H1 (cell line): Measurements from ENCODE around the gene ESRRB. TPM values are rescaled to one million over a fixed set of nuclear protein-coding genes. Genes with fewer than 3 reads are reported as not detected.

Experiments
- ASH2L ChIP-seq: fragments of 200-600, 300-600 bp; sonication (generic); IDR thresholded peaks from one replicate; pipeline ENCODE4 v1.7.1; 2017; ENCODE audit warnings: low read length
- CBX8 ChIP-seq: fragments of 300-800, 300-1000 bp; sonication (generic); IDR thresholded peaks from 2 replicates; pipeline ENCODE4 v1.7.1; 2016; ENCODE audit warnings: low read depth, low read length, borderline replicate concordance
- CREB1 ChIP-seq: IDR thresholded peaks from 2 replicates; pipeline ENCODE4 v1.6.1; 2012; ENCODE audit warnings: inconsistent platforms
- EZH2 ChIP-seq: fragments of 200-600 bp; sonication (generic); IDR thresholded peaks from 2 replicates; pipeline ENCODE4 v1.7.1; 2012; ENCODE audit warnings: low read depth, mild to moderate bottlenecking, moderate library complexity, low read length, inconsistent platforms; ENCODE audit not compliant: severe bottlenecking
- GABPA ChIP-seq: IDR thresholded peaks from 2 replicates; pipeline ENCODE4 v1.6.1; 2011; ENCODE audit warnings: mild to moderate bottlenecking, low read length, moderate library complexity, borderline replicate concordance; ENCODE audit not compliant: insufficient read depth
- JUND ChIP-seq: IDR thresholded peaks from 2 replicates; pipeline ENCODE4 v1.6.1; 2011; ENCODE audit warnings: mild to moderate bottlenecking, improper control_type of control experiment, low read length
- KDM1A ChIP-seq: fragments of 200-600, 300-600 bp; sonication (generic); IDR thresholded peaks from 2 replicates; pipeline ENCODE4 v1.7.1; 2016; ENCODE audit warnings: mild to moderate bottlenecking, low read length, borderline replicate concordance
- KDM4A ChIP-seq: IDR thresholded peaks from one replicate; pipeline ENCODE4 v1.7.1; 2012; ENCODE audit warnings: low read depth, mild to moderate bottlenecking, moderate library complexity, low read length, inconsistent platforms; ENCODE audit not compliant: severe bottlenecking
- POLR2A ChIP-seq, 2 experiments: IDR thresholded peaks; 1 replicate in 1 of 2; 2 replicates in 1 of 2; pipeline ENCODE4 v1.6.1; 2011; ENCODE audit warnings: low read depth in 2 of 2, low read length in 2 of 2, mild to moderate bottlenecking in 2 of 2; ENCODE audit errors: control extremely low read depth in 1 of 2
- POLR2AphosphoS5 ChIP-seq: IDR thresholded peaks from 2 replicates; pipeline ENCODE4 v1.6.1; 2011; ENCODE audit warnings: low read depth, low read length
- RFX5 ChIP-seq: IDR thresholded peaks from 2 replicates; pipeline ENCODE4 v1.6.1; 2011; ENCODE audit warnings: low read depth, low read length, improper control_type of control experiment, borderline replicate concordance
- RXRA ChIP-seq: IDR thresholded peaks from 2 replicates; pipeline ENCODE4 v1.6.1; 2011; ENCODE audit warnings: low read depth, mild to moderate bottlenecking, low read length, moderate library complexity; ENCODE audit not compliant: insufficient read depth
- SRF ChIP-seq: IDR thresholded peaks from 2 replicates; pipeline ENCODE4 v1.6.1; 2011; ENCODE audit warnings: mild to moderate bottlenecking, low read depth, low read length, moderate library complexity
- TAF7 ChIP-seq: optimal IDR thresholded peaks from 2 replicates; pipeline ENCODE3; 2011; ENCODE audit warnings: low read depth, mild to moderate bottlenecking, inconsistent platforms, low read length, moderate library complexity, borderline replicate concordance
- TBP ChIP-seq: IDR thresholded peaks from 2 replicates; pipeline ENCODE4 v1.6.1; 2011; ENCODE audit warnings: low read depth, low read length, improper control_type of control experiment
- TCF12 ChIP-seq: IDR thresholded peaks from 2 replicates; pipeline ENCODE4 v1.6.1; 2011; ENCODE audit warnings: low read depth, mild to moderate bottlenecking, low read length
- polyA plus RNA-seq, 7 experiments: library from polyadenylated mRNA; depleted of rRNA in 3 of 7; stranded (reverse) in 5 of 7; unstranded in 2 of 7; fragments of >200 nt in 5 of 7; fragments of 200-250 nt in 2 of 7; gene quantifications; 1 replicate in 5 of 7; 2 replicates in 1 of 7; 4 replicates in 1 of 7; pipeline versions ENCODE4 v1.2.1 to v1.2.3, GENCODE V29; 2011 to 2013; ENCODE audit warnings: missing spikeins in 2 of 7, mixed read lengths in 2 of 7
- total RNA-seq: library from RNA; stranded (reverse); fragmentation: NEBNext Ultra II Directional; extraction: Animal tissue kit (Norgen Biotek cat#: 25700); gene quantifications from 2 replicates; pipeline ENCODE4 v1.2.1, GENCODE V29; 2021
- TF ChIP-seq, protein P1 (sequence below): IDR thresholded peaks from 2 replicates; pipeline ENCODE4 v1.6.1; 2012; ENCODE audit warnings: low read length, inconsistent platforms
- TF ChIP-seq, protein P2 (sequence below), 3 experiments: IDR thresholded peaks; 1 replicate in 2 of 3; 2 replicates in 1 of 3; pipeline versions ENCODE4 v1.5.1 to v1.6.1; 2011; ENCODE audit warnings: low read length in 3 of 3, mild to moderate bottlenecking in 3 of 3, inconsistent platforms in 2 of 3, low read depth in 1 of 3, moderate library complexity in 1 of 3; ENCODE audit not compliant: insufficient read depth in 1 of 3; ENCODE audit errors: control extremely low read depth in 1 of 3
- TF ChIP-seq, protein P3 (sequence below): IDR thresholded peaks from 2 replicates; pipeline ENCODE4 v1.6.1; 2011; ENCODE audit warnings: low read depth, mild to moderate bottlenecking, low read length; ENCODE audit not compliant: insufficient read depth
- TF ChIP-seq, protein P4 (sequence below): IDR thresholded peaks from 2 replicates; pipeline ENCODE4 v1.6.1; 2012; ENCODE audit warnings: inconsistent platforms

Gene ESRRB
- total and polyA plus RNA-seq, 2 of the 8 experiments (the other 6 are each of a cell fraction or from before 2014, with no cell fraction given): 0.29 to 0.45 TPM

DNA sequence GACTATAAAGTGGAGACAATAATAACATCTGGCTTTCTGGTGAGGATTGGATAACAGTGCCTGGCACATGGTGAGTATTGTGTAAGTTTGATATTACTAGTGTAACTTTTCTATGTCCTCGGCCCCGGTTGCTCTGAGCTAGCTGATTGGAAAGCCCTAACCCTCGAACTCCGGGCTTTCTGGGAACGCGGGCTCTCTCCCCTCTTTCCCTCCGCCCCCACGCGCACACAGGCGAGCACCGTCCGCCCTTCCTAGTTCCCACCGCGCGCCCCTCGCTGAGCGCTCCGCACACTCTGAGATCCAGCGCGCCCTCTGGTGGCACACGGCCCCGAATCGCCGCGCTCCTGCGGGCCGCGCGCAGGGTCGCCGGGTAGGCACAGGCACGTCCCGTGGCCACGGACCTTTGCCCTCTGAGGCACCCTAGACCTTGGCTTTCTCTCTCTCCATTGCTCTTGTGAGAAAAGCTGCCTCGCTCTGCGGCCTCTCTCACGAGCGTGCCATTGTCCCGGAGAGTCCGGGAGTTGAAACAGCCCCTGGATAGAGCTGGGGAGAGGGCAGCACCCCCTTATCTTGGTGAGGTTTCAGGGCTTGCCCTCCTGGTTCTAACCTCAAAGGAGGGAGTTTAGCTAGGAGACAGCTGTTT, 23.2 kb upstream of the ESRRB start (continued):
- TF ChIP-seq, protein P1, sequence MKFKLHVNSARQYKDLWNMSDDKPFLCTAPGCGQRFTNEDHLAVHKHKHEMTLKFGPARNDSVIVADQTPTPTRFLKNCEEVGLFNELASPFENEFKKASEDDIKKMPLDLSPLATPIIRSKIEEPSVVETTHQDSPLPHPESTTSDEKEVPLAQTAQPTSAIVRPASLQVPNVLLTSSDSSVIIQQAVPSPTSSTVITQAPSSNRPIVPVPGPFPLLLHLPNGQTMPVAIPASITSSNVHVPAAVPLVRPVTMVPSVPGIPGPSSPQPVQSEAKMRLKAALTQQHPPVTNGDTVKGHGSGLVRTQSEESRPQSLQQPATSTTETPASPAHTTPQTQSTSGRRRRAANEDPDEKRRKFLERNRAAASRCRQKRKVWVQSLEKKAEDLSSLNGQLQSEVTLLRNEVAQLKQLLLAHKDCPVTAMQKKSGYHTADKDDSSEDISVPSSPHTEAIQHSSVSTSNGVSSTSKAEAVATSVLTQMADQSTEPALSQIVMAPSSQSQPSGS: no peak
- TF ChIP-seq POLR2AphosphoS5: no peak
- TF ChIP-seq CBX8: no peak
- no peak for TF ChIP-seq SRF
- TF ChIP-seq POLR2A (IDR thresholded peaks at IDR 0.05; ENCODE audit: control extremely low read depth in 1 of 2, low read depth in 2 of 2, low read length in 2 of 2): no peak
- no peak for TF ChIP-seq RXRA
- TF ChIP-seq CREB1: 0 out of 2 replicates have a peak, but pooled peaks have one; percentile 61
- TF ChIP-seq EZH2: no peak
- TF ChIP-seq TCF12: no peak
- TF ChIP-seq GABPA: 0 out of 2 replicates have a peak, but pooled peaks have one; percentile 24
- TF ChIP-seq JUND: peak; percentile 32; the same call in 1 of the 2 replicates
- TF ChIP-seq RFX5: no peak
- TF ChIP-seq, protein P2, sequence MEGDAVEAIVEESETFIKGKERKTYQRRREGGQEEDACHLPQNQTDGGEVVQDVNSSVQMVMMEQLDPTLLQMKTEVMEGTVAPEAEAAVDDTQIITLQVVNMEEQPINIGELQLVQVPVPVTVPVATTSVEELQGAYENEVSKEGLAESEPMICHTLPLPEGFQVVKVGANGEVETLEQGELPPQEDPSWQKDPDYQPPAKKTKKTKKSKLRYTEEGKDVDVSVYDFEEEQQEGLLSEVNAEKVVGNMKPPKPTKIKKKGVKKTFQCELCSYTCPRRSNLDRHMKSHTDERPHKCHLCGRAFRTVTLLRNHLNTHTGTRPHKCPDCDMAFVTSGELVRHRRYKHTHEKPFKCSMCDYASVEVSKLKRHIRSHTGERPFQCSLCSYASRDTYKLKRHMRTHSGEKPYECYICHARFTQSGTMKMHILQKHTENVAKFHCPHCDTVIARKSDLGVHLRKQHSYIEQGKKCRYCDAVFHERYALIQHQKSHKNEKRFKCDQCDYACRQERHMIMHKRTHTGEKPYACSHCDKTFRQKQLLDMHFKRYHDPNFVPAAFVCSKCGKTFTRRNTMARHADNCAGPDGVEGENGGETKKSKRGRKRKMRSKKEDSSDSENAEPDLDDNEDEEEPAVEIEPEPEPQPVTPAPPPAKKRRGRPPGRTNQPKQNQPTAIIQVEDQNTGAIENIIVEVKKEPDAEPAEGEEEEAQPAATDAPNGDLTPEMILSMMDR (IDR thresholded peaks at IDR 0.05; ENCODE audit: control extremely low read depth in 1 of 3, insufficient read depth in 1 of 3, low read depth in 1 of 3, low read length in 3 of 3): peak; percentile 85 to 96 (median 89)
- no peak for TF ChIP-seq KDM1A
- TF ChIP-seq KDM4A: no peak
- TF ChIP-seq ASH2L: peak; percentile 68
- no peak for TF ChIP-seq TBP
- TF ChIP-seq, protein P3, sequence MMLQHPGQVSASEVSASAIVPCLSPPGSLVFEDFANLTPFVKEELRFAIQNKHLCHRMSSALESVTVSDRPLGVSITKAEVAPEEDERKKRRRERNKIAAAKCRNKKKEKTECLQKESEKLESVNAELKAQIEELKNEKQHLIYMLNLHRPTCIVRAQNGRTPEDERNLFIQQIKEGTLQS: no peak
- TF ChIP-seq, protein P4, sequence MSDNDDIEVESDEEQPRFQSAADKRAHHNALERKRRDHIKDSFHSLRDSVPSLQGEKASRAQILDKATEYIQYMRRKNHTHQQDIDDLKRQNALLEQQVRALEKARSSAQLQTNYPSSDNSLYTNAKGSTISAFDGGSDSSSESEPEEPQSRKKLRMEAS: peak; percentile 83
- TF ChIP-seq TAF7: no peak
